22Rv1 (cell line): ENCODE results near the gene RAMP1.

ENCODE experiments used
- H3K27ac ChIP-seq: fragments of 450-650 bp; 2 replicates; pipeline ENCODE4 v1.5.1; 2017
- ZFX ChIP-seq: fragments of 450-650 bp; IDR thresholded peaks from 2 replicates; pipeline ENCODE4 v1.6.1; 2017; ENCODE audit warnings: antibody characterized with exemption, borderline replicate concordance
- TF ChIP-seq, protein P1 (sequence below): fragments of 450-650 bp; IDR thresholded peaks from 2 replicates; pipeline ENCODE4 v1.5.1; 2017; ENCODE audit warnings: mild to moderate bottlenecking

The RAMP1 gene

DNA sequence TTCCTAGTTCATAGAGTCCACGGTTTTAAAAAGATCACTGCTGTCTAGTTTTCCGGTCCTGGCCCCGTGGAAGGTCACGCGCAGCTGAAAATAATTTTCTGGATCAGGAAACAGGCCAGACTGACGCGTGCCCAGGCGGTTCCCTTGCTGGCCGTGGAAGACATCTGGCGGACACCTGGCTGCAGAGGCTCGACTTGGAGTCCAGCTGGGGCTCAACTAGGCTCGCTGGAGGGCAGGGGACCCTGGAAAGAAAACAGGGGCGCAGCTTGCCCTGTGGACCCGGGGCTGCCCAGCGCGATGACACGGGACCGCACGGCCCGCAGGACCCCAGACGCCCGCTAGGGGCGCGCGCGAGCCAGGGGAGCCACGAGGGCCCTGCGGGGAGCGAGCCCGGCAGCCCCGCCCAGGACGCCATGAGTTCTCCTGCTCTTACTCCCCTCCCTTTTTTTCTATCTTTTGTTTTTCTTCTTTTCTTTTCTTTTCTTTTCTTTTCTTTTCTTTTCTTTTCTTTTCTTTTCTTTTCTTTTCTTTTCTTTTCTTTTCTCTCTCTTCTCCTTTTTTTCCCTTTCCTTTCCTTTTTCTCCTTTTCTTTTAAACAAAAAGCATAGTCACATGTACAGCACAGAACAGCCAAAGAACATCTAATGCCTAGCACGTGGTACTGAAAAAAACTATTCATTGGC lies 64.2 kb downstream of the RAMP1 start:
- H3K27ac ChIP-seq: no peak overlapping the region
- no peak for TF ChIP-seq ZFX
- TF ChIP-seq, protein P1, sequence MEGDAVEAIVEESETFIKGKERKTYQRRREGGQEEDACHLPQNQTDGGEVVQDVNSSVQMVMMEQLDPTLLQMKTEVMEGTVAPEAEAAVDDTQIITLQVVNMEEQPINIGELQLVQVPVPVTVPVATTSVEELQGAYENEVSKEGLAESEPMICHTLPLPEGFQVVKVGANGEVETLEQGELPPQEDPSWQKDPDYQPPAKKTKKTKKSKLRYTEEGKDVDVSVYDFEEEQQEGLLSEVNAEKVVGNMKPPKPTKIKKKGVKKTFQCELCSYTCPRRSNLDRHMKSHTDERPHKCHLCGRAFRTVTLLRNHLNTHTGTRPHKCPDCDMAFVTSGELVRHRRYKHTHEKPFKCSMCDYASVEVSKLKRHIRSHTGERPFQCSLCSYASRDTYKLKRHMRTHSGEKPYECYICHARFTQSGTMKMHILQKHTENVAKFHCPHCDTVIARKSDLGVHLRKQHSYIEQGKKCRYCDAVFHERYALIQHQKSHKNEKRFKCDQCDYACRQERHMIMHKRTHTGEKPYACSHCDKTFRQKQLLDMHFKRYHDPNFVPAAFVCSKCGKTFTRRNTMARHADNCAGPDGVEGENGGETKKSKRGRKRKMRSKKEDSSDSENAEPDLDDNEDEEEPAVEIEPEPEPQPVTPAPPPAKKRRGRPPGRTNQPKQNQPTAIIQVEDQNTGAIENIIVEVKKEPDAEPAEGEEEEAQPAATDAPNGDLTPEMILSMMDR: peak; percentile 100

GRCh38 chr2:237924164-237924534 lies 64.7 kb downstream of the RAMP1 start:
- H3K27ac ChIP-seq: no peak overlapping the region
- TF ChIP-seq, protein P1: no peak
- no peak for TF ChIP-seq ZFX

- TF ChIP-seq, protein P1: no peak
- TF ChIP-seq ZFX: no peak
- H3K27ac ChIP-seq: no peak overlapping the region
Observed at GRCh38 chr2:237927135-237927534, 67.7 kb downstream of the RAMP1 start.

DNA sequence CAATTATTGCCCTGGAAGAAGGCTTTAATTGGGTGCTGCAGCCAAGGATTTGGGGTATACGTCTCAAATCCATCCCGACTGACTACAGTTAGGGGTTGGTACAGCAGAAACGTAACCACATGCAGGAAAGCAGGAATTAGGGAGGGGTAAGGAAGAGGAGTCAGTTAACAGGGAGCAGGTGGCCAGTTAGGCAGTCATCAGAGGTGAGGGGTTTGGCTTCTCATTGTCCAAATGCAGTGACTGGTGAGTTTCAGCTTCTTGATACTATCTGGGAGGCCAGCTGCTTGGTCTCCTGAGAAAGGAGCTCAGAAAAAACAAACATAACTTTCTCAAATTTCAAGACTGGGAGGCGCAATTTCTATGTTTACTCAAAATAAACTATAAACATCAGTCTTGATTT lies 68.6 kb downstream of the RAMP1 start:
- no peak overlapping the region for H3K27ac ChIP-seq
- no peak for TF ChIP-seq ZFX
- TF ChIP-seq, protein P1: no peak

- no peak for TF ChIP-seq ZFX
- TF ChIP-seq, protein P1: no peak
- no peak overlapping the region for H3K27ac ChIP-seq
Observed at GRCh38 chr2:237929979-237930378, 70.6 kb downstream of the RAMP1 start.

DNA sequence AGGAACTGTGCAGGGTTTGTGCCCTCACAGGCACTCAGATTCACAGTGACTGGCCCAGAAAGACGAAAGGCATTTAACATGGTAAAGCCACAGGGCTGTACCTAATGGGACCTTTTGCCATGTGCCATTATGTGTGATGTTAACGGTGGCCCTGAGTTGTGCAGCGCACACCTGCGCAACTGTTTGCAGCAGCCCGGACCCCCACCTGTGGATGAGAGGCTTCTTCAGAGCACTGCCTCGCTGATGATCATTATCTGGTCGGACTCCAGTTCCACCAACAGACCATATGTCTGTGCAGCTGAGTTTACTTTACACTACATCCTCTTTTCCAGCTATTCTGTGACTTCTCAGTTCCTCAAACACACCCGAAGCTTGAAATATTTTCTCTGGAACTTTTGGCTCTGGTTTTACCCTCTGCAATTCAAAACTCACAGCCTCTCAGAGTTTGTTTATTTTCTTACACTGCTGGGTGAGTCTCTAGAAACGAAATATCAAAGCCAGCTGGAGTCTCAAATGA lies 71.8 kb downstream of the RAMP1 start:
- TF ChIP-seq ZFX: no peak
- TF ChIP-seq, protein P1: no peak
- no peak overlapping the region for H3K27ac ChIP-seq

DNA sequence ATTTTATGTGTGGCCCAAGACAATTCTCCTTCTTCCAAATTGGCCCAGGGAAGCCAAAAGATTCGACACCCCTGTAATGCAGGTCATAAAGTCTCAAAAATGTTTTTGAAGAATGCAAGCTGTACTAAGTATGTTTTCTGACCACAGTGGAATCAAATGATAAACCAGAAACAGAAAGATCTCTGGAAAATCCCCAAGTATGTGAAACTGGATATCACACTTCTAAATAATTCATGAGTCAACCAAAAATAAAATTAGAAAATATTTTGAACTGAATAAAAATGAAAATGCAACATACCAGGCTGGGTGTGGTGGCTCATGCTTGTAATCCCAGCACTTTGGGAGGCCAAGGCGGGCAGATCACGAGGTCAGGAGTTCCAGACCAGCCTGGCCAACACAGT lies 73.3 kb downstream of the RAMP1 start:
- H3K27ac ChIP-seq: no peak overlapping the region
- TF ChIP-seq ZFX: no peak
- TF ChIP-seq, protein P1: no peak
